Mammary epithelial cell (primary cell): ENCODE measurements around the gene CHD1L.

Experiments used
- CTCF ChIP-seq, 2 donors: IDR thresholded peaks in 1 of 2; conservative IDR thresholded peaks in 1 of 2; 2 replicates each; pipeline ENCODE4 v1.5.1; 2011 to 2012; ENCODE audit warnings: inconsistent platforms in 2 of 2, low read length in 2 of 2, mild to moderate bottlenecking in 2 of 2, control low read depth in 1 of 2, low read depth in 1 of 2; ENCODE audit not compliant: insufficient read depth in 1 of 2; ENCODE audit errors: extremely low read depth in 1 of 2
- EZH2 ChIP-seq: IDR thresholded peaks from 2 replicates; pipeline ENCODE4 v1.6.1; 2012; ENCODE audit warnings: low read length, inconsistent platforms, borderline replicate concordance

- TF ChIP-seq CTCF (conservative IDR thresholded peaks at IDR 0.05 in 1 of 2, IDR thresholded peaks at IDR 0.05 in 1 of 2; ENCODE audit: extremely low read depth in 1 of 2, insufficient read depth in 1 of 2, low read depth in 1 of 2, low read length in 2 of 2): no peak
- TF ChIP-seq EZH2: no peak
These were observed 10.1 kb downstream of the CHD1L start for GRCh38 chr1:147252540-147252939.
